CD4-positive, alpha-beta T cell treated with Interferon alpha-2 for 1 hour (primary cell): ENCODE measurements around the gene PRRX1.

Source experiments
- DNase-seq, 2 donors: peaks; one replicate each; pipeline ENCODE4 v3.0.0-alpha.2; 2020 to 2022

PRRX1 gene

DNA sequence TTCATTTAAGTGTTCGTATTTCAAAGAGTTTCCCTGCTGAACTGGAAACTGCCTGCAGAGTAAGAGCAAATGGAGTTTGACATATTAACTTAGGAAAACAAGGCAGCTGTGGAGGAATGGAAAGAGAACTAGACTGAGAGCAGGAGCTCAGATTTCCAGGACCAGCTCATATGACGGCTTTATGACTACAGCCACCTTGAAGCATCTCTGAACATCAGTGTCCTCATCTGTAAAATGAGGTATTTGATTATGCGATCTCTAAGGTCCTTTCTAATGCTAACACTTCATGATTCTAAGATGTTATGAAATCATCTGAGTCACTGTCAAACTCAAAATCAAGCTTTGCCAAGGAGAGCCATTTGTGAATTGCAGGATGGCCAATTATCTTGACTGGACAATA is 112.3 kb downstream of the PRRX1 start:
- no peak for DNase-seq

DNA sequence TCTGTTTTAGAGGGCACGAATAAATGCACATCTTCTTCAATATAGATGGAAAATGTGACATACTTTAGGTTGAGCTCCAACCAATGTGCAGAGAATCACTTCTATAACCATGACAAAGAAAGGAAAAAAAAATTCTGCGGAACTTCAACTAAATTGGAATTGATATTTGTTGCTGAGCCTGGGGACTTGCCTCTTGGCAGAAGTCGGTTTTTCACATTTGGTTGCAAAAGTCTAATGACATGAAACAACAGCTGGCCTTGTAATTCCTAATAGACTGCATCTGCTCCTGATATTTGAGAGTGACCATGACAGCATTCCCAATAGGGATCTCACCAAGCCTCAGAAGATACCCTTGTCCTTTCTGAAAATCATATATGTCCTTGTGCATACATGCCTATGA is 112.8 kb downstream of the PRRX1 start:
- no peak for DNase-seq
